Spleen (tissue), 7 donors: ENCODE measurements around the gene PIPOX.

Experiments used
- CTCF ChIP-seq, 11 experiments: fragments of 200-600 bp in 7 of 11; fragments of 450-650 bp in 4 of 11; sonication (generic) in 4 of 11; IDR thresholded peaks in 8 of 11; conservative IDR thresholded peaks in 3 of 11; 1 replicate in 7 of 11; 2 replicates in 4 of 11; pipeline versions ENCODE4 v1.4.0 to v1.8.0; 2016 to 2021; ENCODE audit warnings: antibody characterized with exemption in 11 of 11, inconsistent platforms in 4 of 11, mild to moderate bottlenecking in 1 of 11
- POLR2A ChIP-seq, 3 donors: fragments of 450-650 bp; IDR thresholded peaks; one replicate each; pipeline ENCODE4 v1.5.1; 2017; ENCODE audit warnings: antibody characterized with exemption in 3 of 3, mild to moderate bottlenecking in 1 of 3
- POLR2AphosphoS5 ChIP-seq, 3 donors: sonication (generic); formaldehyde crosslinking; IDR thresholded peaks; one replicate each; pipeline ENCODE4 v1.5.1; 2017; ENCODE audit warnings: antibody characterized with exemption in 3 of 3
- donor health status: DM: no; HTN: no; CAD: no; lungs with moderate emphysema.
- donor health status: DM: no; HTN: no; CAD: no.
- donor health status: DM: no; HTN: no; CAD: no.

GRCh38 chr17:29068818-29069217, 25.9 kb downstream of the PIPOX start:
- no peak for TF ChIP-seq CTCF (IDR thresholded peaks at IDR 0.05 in 8 of 11, conservative IDR thresholded peaks at IDR 0.05 in 3 of 11)
- no peak for TF ChIP-seq POLR2A (IDR thresholded peaks at IDR 0.05)
- TF ChIP-seq POLR2AphosphoS5 (IDR thresholded peaks at IDR 0.05): no peak
